ENCODE data around the gene PIP5K1B. TPM values are rescaled to one million over a fixed set of nuclear protein-coding genes. Genes with fewer than 3 reads are reported as not detected.

The PIP5K1B gene
- total and polyA plus RNA-seq, 7 donors: 10.3 to 72.6 (median 23.5) TPM

- H3K27ac ChIP-seq: peak overlapping the region in 1 of 4 donors; percentile 33
- H3K9me3 ChIP-seq: no peaks in the 10 kb centered on the region
- H3K4me1 ChIP-seq: peaks cover 0 to 27% (median 19%) of the 10 kb centered on the region in 4 donors
- H3K4me3 ChIP-seq: no peak overlapping the region
- no peaks in the 10 kb centered on the region for H3K36me3 ChIP-seq
- WGBS, 2 donors: 14 to 60% methylated on average over 2 of the region's 2 CpGs
- TF ChIP-seq POLR2AphosphoS5 (IDR thresholded peaks at IDR 0.05) (no peak), CTCF (IDR thresholded peaks at IDR 0.05) (no peak)
- intact Hi-C loops (cut with DNase I): no loop called here
- H3K27me3 ChIP-seq: no peaks in the 10 kb centered on the region
- DNase-seq: no peak
Measured at GRCh38 chr9:68970151-68970550, 265.1 kb downstream of the PIP5K1B start.

DNA sequence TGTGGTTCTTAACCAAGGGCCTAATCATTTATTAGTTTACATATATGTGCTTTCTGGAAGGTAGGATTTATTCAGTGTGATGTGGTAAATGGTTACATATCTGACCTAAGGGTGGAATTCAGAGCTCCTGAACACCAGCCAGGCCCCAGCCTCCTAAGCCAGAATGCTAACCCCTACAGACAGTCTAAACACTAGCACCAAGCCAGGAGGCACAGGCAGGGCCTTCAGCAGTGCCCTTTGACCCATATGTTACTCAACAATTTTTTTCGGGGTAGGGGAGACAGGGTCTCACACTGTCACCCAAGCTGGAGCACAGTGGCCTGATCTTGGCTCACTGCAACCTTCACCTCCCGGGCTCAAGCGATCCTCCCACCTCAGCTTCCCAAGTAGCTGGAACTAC is 268.6 kb downstream of the PIP5K1B start:
- Histone ChIP-seq H3K4me1 (peaks cover 0 to 40% (median 25%) of the 10 kb centered on the region in 4 donors), H3K27me3 (no peaks in the 10 kb centered on the region), H3K9me3 (no peaks in the 10 kb centered on the region), H3K27ac (peak overlapping the region in 3 of 4 donors; percentile 75 to 86 (median 76)), H3K4me3 (peak overlapping the region in 3 of 4 donors; percentile 28 to 36 (median 35)), H3K36me3 (no peaks in the 10 kb centered on the region)
- TF ChIP-seq POLR2AphosphoS5 (IDR thresholded peaks at IDR 0.05) (no peak), CTCF (IDR thresholded peaks at IDR 0.05) (no peak), EP300 (IDR thresholded peaks at IDR 0.05) (no peak), POLR2A (IDR thresholded peaks at IDR 0.05) (no peak)
- DNase-seq: no peak
- 92 to 96% methylated on average over 3 of the region's 3 CpGs for WGBS, 2 donors
- intact Hi-C loops (cut with DNase I): no loop called here

- H3K4me1 ChIP-seq: peaks cover 0 to 48% (median 31%) of the 10 kb centered on the region in 4 donors
- DNase-seq: no peak
- no peaks in the 10 kb centered on the region for H3K9me3 ChIP-seq
- H3K27me3 ChIP-seq: no peaks in the 10 kb centered on the region
- peak overlapping the region in 3 of 4 donors; percentile 75 to 86 (median 76) for H3K27ac ChIP-seq
- H3K36me3 ChIP-seq: no peaks in the 10 kb centered on the region
- intact Hi-C loops (cut with DNase I): no loop called here
- no peak for TF ChIP-seq CTCF (IDR thresholded peaks at IDR 0.05)
- no peak for TF ChIP-seq POLR2AphosphoS5 (IDR thresholded peaks at IDR 0.05)
- no peak for TF ChIP-seq EP300 (IDR thresholded peaks at IDR 0.05)
- no peak for TF ChIP-seq POLR2A (IDR thresholded peaks at IDR 0.05)
- peak overlapping the region in 3 of 4 donors; percentile 28 to 36 (median 35) for H3K4me3 ChIP-seq
- 70 to 84% methylated on average over 5 of the region's 5 CpGs for WGBS, 2 donors
Measured at GRCh38 chr9:68974431-68974830, 269.4 kb downstream of the PIP5K1B start.

GRCh38 chr9:68974901-68975300 is 269.9 kb downstream of the PIP5K1B start:
- Histone ChIP-seq H3K9me3 (no peaks in the 10 kb centered on the region), H3K27me3 (no peaks in the 10 kb centered on the region), H3K4me3 (peak overlapping the region in 3 of 4 donors; percentile 28 to 36 (median 35)), H3K27ac (peak overlapping the region in 3 of 4 donors; percentile 75 to 86 (median 76)), H3K4me1 (peaks cover 0 to 52% (median 36%) of the 10 kb centered on the region in 4 donors), H3K36me3 (no peaks in the 10 kb centered on the region)
- TF ChIP-seq POLR2A (IDR thresholded peaks at IDR 0.05): no peak
- TF ChIP-seq CTCF (IDR thresholded peaks at IDR 0.05): no peak
- no peak for TF ChIP-seq EP300 (IDR thresholded peaks at IDR 0.05)
- no peak for TF ChIP-seq POLR2AphosphoS5 (IDR thresholded peaks at IDR 0.05)
- 80 to 90% methylated on average over 3 of the region's 3 CpGs for WGBS, 2 donors
- DNase-seq: no peak
- intact Hi-C loops (cut with DNase I): loop anchor here (5.0 kb wide), 1 partner anchor 198 kb away; no protein-coding TSS in a partner anchor

Data from sigmoid colon (tissue), 7 donors.